HCT116 (cell line): Measurements from ENCODE around the gene TNN. TPM values are rescaled to one million over a fixed set of nuclear protein-coding genes. Genes with fewer than 3 reads are reported as not detected.

ENCODE experiments used
- ATAC-seq: fragments of 200-7000 bp; cut with Tn5 transposase; 2 replicates; pipeline ENCODE4 v1.9.1; 2020; ENCODE audit warnings: mild to moderate bottlenecking, moderate library complexity
- BruUV-seq: library from RNA; stranded (reverse); fragments of 400-500 nt; replicated peaks from 2 replicates; lab custom pipeline; 2021; lab: Mats Ljungman, UMichigan
- CTCF ChIA-PET: fragments of 300-600 bp; sonication (Branson Sonifier 250); formaldehyde crosslinking; loops from one replicate; lab custom pipeline; 2021; ENCODE audit warnings: antibody characterized with exemption; lab: Charles Lee
- POLR2A ChIA-PET: fragments of 300-600, 350-600 bp; sonication (Branson Sonifier 250); formaldehyde crosslinking; loops from one replicate; lab custom pipeline; 2021; ENCODE audit warnings: antibody characterized with exemption; lab: Charles Lee
- RAD21 ChIA-PET, 2 experiments: fragments of 300-600 bp; sonication (Branson Sonifier 250); formaldehyde crosslinking; loops; one replicate each; lab custom pipeline; 2023; ENCODE audit warnings: low total read pairs in 2 of 2; ENCODE audit not compliant: uncharacterized antibody in 2 of 2, unreplicated experiment in 2 of 2, low non-redundant PET in 1 of 2; lab: Charles Lee
- DNase-seq: peaks from one replicate; pipeline ENCODE4 v3.0.0-alpha.2; 2010; ENCODE audit warnings: low read depth, low spot score
- H2AFZ ChIP-seq: fragments of 200-600 bp; shearing (Covaris generic), sonication (generic); 2 replicates; pipeline ENCODE4 v1.6.1; 2017; ENCODE audit warnings: low read depth, mixed run types, mixed read lengths, antibody characterized with exemption, low read length; ENCODE audit not compliant: poor library complexity, severe bottlenecking
- H3K27ac ChIP-seq: 2 replicates; pipeline ENCODE4 v1.5.1; 2012; ENCODE audit warnings: low read depth, low read length
- H3K27me3 ChIP-seq: fragments of 200-600 bp; sonication (generic); 2 replicates; pipeline ENCODE4 v1.6.1; 2016; ENCODE audit warnings: mixed run types, low read length, mixed read lengths; ENCODE audit not compliant: insufficient read depth
- H3K36me3 ChIP-seq, 2 experiments: fragments of 200-500 bp in 1 of 2; fragments of 200-600 bp in 1 of 2; sonication (Bioruptor generic) in 1 of 2; sonication (generic) in 1 of 2; 2 replicates each; pipeline versions ENCODE4 v1.5.1 to v1.6.1; 2014 to 2016; ENCODE audit warnings: low read length in 2 of 2, inconsistent platforms in 1 of 2, mixed read lengths in 1 of 2, mixed run types in 1 of 2; ENCODE audit not compliant: insufficient read depth in 2 of 2, control insufficient read depth in 1 of 2
- H3K4me1 ChIP-seq, 2 experiments: fragments of 200-600 bp in 1 of 2; sonication (generic) in 1 of 2; 2 replicates each; pipeline versions ENCODE4 v1.5.1 to v1.6.1; 2012 to 2017; ENCODE audit warnings: low read length in 2 of 2, inconsistent platforms in 1 of 2, mild to moderate bottlenecking in 1 of 2, mixed read lengths in 1 of 2, mixed run types in 1 of 2, moderate library complexity in 1 of 2; ENCODE audit not compliant: insufficient read depth in 2 of 2, control insufficient read depth in 1 of 2
- H3K4me2 ChIP-seq: fragments of 200-600 bp; sonication (generic); 2 replicates; pipeline ENCODE4 v1.6.1; 2017; ENCODE audit warnings: mixed run types, low read length, mixed read lengths
- H3K4me3 ChIP-seq, 2 experiments: fragments of 200-600 bp in 1 of 2; sonication (generic) in 1 of 2; replicated peaks in 1 of 2; 2 replicates each; pipeline ENCODE4 v1.5.1; 2011 to 2016; ENCODE audit warnings: low read length in 2 of 2, control low read depth in 1 of 2, low read depth in 1 of 2, mild to moderate bottlenecking in 1 of 2, mixed read lengths in 1 of 2, mixed run types in 1 of 2
- H3K79me2 ChIP-seq: fragments of 200-600 bp; sonication (generic); 2 replicates; pipeline ENCODE4 v1.6.1; 2017; ENCODE audit warnings: mild to moderate bottlenecking, mixed run types, low read length, moderate library complexity, mixed read lengths; ENCODE audit not compliant: insufficient read depth
- H3K9ac ChIP-seq: fragments of 200-600 bp; sonication (generic); 2 replicates; pipeline ENCODE4 v1.6.1; 2016; ENCODE audit warnings: low read length, mixed read lengths
- H3K9me2 ChIP-seq: fragments of 200-600 bp; sonication (generic), shearing (Covaris generic); 2 replicates; pipeline ENCODE4 v1.6.1; 2017; ENCODE audit warnings: mixed run types, mild to moderate bottlenecking, moderate library complexity; ENCODE audit not compliant: insufficient read depth
- H3K9me3 ChIP-seq, 2 experiments: fragments of 200-500 bp in 1 of 2; fragments of 200-600 bp in 1 of 2; sonication (Bioruptor generic) in 1 of 2; sonication (generic) in 1 of 2; 2 replicates each; pipeline ENCODE4 v1.6.1; 2014 to 2017; ENCODE audit warnings: low read length in 2 of 2, mixed read lengths in 2 of 2, inconsistent platforms in 1 of 2, low read depth in 1 of 2, mild to moderate bottlenecking in 1 of 2, mixed run types in 1 of 2, moderate library complexity in 1 of 2; ENCODE audit not compliant: control insufficient read depth in 1 of 2, insufficient read depth in 1 of 2
- H4K20me1 ChIP-seq: fragments of 200-600 bp; sonication (generic), shearing (Covaris generic); 2 replicates; pipeline ENCODE4 v1.6.1; 2017; ENCODE audit warnings: mixed run types, mild to moderate bottlenecking, moderate library complexity; ENCODE audit not compliant: insufficient read depth
- ATF3 ChIP-seq: IDR thresholded peaks from 2 replicates; pipeline ENCODE4 v1.6.1; 2012
- CBX3 ChIP-seq: IDR thresholded peaks from 2 replicates; pipeline ENCODE4 v1.6.1; 2012; ENCODE audit warnings: low read depth
- CEBPB ChIP-seq: IDR thresholded peaks from 2 replicates; pipeline ENCODE4 v1.6.1; 2012; ENCODE audit warnings: low read depth
- EGR1 ChIP-seq: IDR thresholded peaks from 2 replicates; pipeline ENCODE4 v1.6.1; 2012; ENCODE audit warnings: low read depth
- ELF1 ChIP-seq: IDR thresholded peaks from 2 replicates; pipeline ENCODE4 v1.6.1; 2012; ENCODE audit warnings: low read depth, borderline replicate concordance
- EZH2 ChIP-seq: fragments of 200-600 bp; sonication (generic); IDR thresholded peaks from 2 replicates; pipeline ENCODE4 v1.6.1; 2017; ENCODE audit warnings: antibody characterized with exemption, mixed run types
- EZH2phosphoT487 ChIP-seq: fragments of 200-600 bp; IDR thresholded peaks from 2 replicates; pipeline ENCODE4 v1.6.1; 2018; ENCODE audit warnings: antibody characterized with exemption, borderline replicate concordance
- FOSL1 ChIP-seq: IDR thresholded peaks from 2 replicates; pipeline ENCODE4 v1.6.1; 2012; ENCODE audit warnings: low read depth
- POLR2A ChIP-seq: IDR thresholded peaks from 2 replicates; pipeline ENCODE4 v1.7.0; 2011; ENCODE audit warnings: borderline replicate concordance; ENCODE audit not compliant: insufficient read depth, insufficient read length; ENCODE audit errors: extremely low read depth
- POLR2AphosphoS5 ChIP-seq: IDR thresholded peaks from 2 replicates; pipeline ENCODE4 v1.6.1; 2011; ENCODE audit warnings: mild to moderate bottlenecking, low read depth, low read length, moderate library complexity
- RAD21 ChIP-seq: IDR thresholded peaks from 2 replicates; pipeline ENCODE4 v1.6.1; 2012; ENCODE audit warnings: low read depth, mild to moderate bottlenecking
- SIN3A ChIP-seq: IDR thresholded peaks from 2 replicates; pipeline ENCODE4 v1.6.1; 2012; ENCODE audit warnings: low read depth
- SP1 ChIP-seq: IDR thresholded peaks from 2 replicates; pipeline ENCODE4 v1.6.1; 2012; ENCODE audit warnings: low read depth
- SRF ChIP-seq: IDR thresholded peaks from 2 replicates; pipeline ENCODE4 v1.6.1; 2012; ENCODE audit warnings: low read depth
- TCF7L2 ChIP-seq: IDR thresholded peaks from 2 replicates; pipeline ENCODE4 v1.7.0; 2011; ENCODE audit warnings: borderline replicate concordance, inconsistent platforms; ENCODE audit not compliant: insufficient read depth, insufficient read length; ENCODE audit errors: extremely low read depth
- YY1 ChIP-seq: IDR thresholded peaks from 2 replicates; pipeline ENCODE4 v1.6.1; 2011; ENCODE audit warnings: low read length, low read depth, moderate library complexity, mild to moderate bottlenecking; ENCODE audit not compliant: insufficient replicate concordance; ENCODE audit errors: extremely low read depth
- ZNF274 ChIP-seq: fragments of 200-500 bp; sonication (Bioruptor generic); IDR thresholded peaks from 2 replicates; pipeline ENCODE4 v1.6.1; 2014; ENCODE audit warnings: mild to moderate bottlenecking, low read depth, low read length, inconsistent platforms
- intact Hi-C: fragments of 100-400 bp; cut with micrococcal nuclease; formaldehyde crosslinking; loops from 2 replicates; pipeline ENCODE4 v1.10.0; 2022
- total RNA-seq: library from RNA; stranded (reverse); gene quantifications from one replicate; pipeline ENCODE4 v1.2.1, GENCODE V29; 2021; ENCODE audit not compliant: unreplicated experiment
- TF ChIP-seq, protein P1 (sequence below): IDR thresholded peaks from 2 replicates; pipeline ENCODE4 v1.6.1; 2012
- TF ChIP-seq, protein P2 (sequence below), 3 experiments: fragments of 200-600 bp in 1 of 3; sonication (generic) in 1 of 3; IDR thresholded peaks in 2 of 3; conservative IDR thresholded peaks in 1 of 3; 2 replicates each; pipeline ENCODE4 v1.5.1; 2012 to 2017; ENCODE audit warnings: low read depth in 2 of 3, low read length in 2 of 3, antibody characterized with exemption in 1 of 3, borderline replicate concordance in 1 of 3, control low read depth in 1 of 3, mild to moderate bottlenecking in 1 of 3, mixed read lengths in 1 of 3, mixed run types in 1 of 3, moderate library complexity in 1 of 3; ENCODE audit not compliant: insufficient read depth in 1 of 3
- TF ChIP-seq, protein P3 (sequence below): IDR thresholded peaks from 2 replicates; pipeline ENCODE4 v1.6.1; 2011; ENCODE audit warnings: mild to moderate bottlenecking, low read length, moderate library complexity; ENCODE audit not compliant: insufficient replicate concordance; ENCODE audit errors: extremely low read depth

TNN gene
- total RNA-seq, 1 experiment from 2014 or later = not detected

DNA sequence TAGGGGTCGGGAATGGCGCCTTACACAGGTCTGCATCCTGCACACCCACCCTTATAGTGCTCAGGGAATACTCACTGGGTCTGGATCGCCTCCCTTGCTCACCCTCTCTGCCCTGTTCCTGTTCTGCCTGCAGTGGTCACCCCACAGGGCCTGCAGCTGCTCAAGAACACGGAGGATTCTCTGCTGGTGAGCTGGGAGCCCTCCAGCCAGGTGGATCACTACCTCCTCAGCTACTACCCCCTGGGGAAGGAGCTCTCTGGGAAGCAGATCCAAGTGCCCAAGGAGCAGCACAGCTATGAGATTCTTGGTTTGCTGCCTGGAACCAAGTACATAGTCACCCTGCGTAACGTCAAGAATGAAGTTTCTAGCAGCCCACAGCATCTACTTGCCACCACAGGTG is 12.4 kb downstream of the TNN start:
- no TSS peak for BruUV-seq
- POLR2A ChIA-PET = no interaction called here
- no peak overlapping the region for H2AFZ ChIP-seq
- ATAC-seq = no peak
- no peak overlapping the region for H3K9ac ChIP-seq
- DNase-seq = no peak
- H3K27me3 ChIP-seq = peaks cover 15% of the 10 kb centered on the region; the same call in 1 of the 2 replicates
- no peaks in the 10 kb centered on the region for H3K9me3 ChIP-seq
- no peaks in the 10 kb centered on the region for H3K4me1 ChIP-seq
- intact Hi-C loops = no loop called here
- H3K9me2 ChIP-seq = no peaks in the 10 kb centered on the region
- CTCF ChIA-PET = no interaction called here
- no peak overlapping the region for H3K4me2 ChIP-seq
- TF ChIP-seq SRF (no peak), EZH2 (no peak), EZH2phosphoT487 (no peak), RAD21 (no peak), SP1 (no peak), POLR2AphosphoS5 (no peak), FOSL1 (no peak), CEBPB (no peak), SIN3A (no peak), ATF3 (no peak), TCF7L2 (no peak), ZNF274 (no peak), ELF1 (no peak), YY1 (no peak), POLR2A (no peak), CBX3 (no peak), EGR1 (no peak)
- TF ChIP-seq, protein P1, sequence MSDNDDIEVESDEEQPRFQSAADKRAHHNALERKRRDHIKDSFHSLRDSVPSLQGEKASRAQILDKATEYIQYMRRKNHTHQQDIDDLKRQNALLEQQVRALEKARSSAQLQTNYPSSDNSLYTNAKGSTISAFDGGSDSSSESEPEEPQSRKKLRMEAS = no peak
- TF ChIP-seq, protein P2, sequence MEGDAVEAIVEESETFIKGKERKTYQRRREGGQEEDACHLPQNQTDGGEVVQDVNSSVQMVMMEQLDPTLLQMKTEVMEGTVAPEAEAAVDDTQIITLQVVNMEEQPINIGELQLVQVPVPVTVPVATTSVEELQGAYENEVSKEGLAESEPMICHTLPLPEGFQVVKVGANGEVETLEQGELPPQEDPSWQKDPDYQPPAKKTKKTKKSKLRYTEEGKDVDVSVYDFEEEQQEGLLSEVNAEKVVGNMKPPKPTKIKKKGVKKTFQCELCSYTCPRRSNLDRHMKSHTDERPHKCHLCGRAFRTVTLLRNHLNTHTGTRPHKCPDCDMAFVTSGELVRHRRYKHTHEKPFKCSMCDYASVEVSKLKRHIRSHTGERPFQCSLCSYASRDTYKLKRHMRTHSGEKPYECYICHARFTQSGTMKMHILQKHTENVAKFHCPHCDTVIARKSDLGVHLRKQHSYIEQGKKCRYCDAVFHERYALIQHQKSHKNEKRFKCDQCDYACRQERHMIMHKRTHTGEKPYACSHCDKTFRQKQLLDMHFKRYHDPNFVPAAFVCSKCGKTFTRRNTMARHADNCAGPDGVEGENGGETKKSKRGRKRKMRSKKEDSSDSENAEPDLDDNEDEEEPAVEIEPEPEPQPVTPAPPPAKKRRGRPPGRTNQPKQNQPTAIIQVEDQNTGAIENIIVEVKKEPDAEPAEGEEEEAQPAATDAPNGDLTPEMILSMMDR (IDR thresholded peaks at IDR 0.05 in 2 of 3, conservative IDR thresholded peaks at IDR 0.05 in 1 of 3; ENCODE audit: borderline replicate concordance in 1 of 3, insufficient read depth in 1 of 3, low read depth in 2 of 3, low read length in 2 of 3) = no peak
- TF ChIP-seq, protein P3, sequence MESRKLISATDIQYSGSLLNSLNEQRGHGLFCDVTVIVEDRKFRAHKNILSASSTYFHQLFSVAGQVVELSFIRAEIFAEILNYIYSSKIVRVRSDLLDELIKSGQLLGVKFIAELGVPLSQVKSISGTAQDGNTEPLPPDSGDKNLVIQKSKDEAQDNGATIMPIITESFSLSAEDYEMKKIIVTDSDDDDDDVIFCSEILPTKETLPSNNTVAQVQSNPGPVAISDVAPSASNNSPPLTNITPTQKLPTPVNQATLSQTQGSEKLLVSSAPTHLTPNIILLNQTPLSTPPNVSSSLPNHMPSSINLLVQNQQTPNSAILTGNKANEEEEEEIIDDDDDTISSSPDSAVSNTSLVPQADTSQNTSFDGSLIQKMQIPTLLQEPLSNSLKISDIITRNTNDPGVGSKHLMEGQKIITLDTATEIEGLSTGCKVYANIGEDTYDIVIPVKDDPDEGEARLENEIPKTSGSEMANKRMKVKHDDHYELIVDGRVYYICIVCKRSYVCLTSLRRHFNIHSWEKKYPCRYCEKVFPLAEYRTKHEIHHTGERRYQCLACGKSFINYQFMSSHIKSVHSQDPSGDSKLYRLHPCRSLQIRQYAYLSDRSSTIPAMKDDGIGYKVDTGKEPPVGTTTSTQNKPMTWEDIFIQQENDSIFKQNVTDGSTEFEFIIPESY = no peak
- no peak overlapping the region for H3K27ac ChIP-seq
- no peak overlapping the region for H3K4me3 ChIP-seq
- no peaks in the 10 kb centered on the region for H3K79me2 ChIP-seq
- no peaks in the 10 kb centered on the region for H3K36me3 ChIP-seq
- no peaks in the 10 kb centered on the region for H4K20me1 ChIP-seq
- RAD21 ChIA-PET = no interaction called here
